ENCODE measurements around the gene RNF38.

RNF38 gene

GRCh38 chr9:36382484-36382883 is 17.6 kb downstream of the RNF38 start:
- no peak for TF ChIP-seq GABPA (IDR thresholded peaks at IDR 0.05; ENCODE audit: low read depth)
- peak; percentile 32; the same call in 1 of the 2 replicates for TF ChIP-seq SPI1 (IDR thresholded peaks at IDR 0.05; ENCODE audit: borderline replicate concordance, low read depth)
- no peak for TF ChIP-seq CTCF (IDR thresholded peaks at IDR 0.05; ENCODE audit: insufficient read depth, low read length)
- DNase-seq (ENCODE audit: low read depth in 1 of 2, low spot score in 1 of 2), result peak in 1 of 2 experiments; percentile 30
- no peak overlapping the region for H3K4me3 ChIP-seq (replicated peaks; ENCODE audit: insufficient read depth, low read length)
- no peaks in the 10 kb centered on the region for H3K27me3 ChIP-seq (ENCODE audit: insufficient read depth, poor library complexity, severe bottlenecking)
- no peak overlapping the region for H3K27ac ChIP-seq (replicated peaks)

- no peak for DNase-seq (ENCODE audit: low read depth in 1 of 2, low spot score in 1 of 2)
- Histone ChIP-seq H3K27ac (replicated peaks) (no peak overlapping the region), H3K4me3 (replicated peaks; ENCODE audit: insufficient read depth, low read length) (no peak overlapping the region), H3K27me3 (ENCODE audit: insufficient read depth, poor library complexity, severe bottlenecking) (no peaks in the 10 kb centered on the region)
- TF ChIP-seq CTCF (IDR thresholded peaks at IDR 0.05; ENCODE audit: insufficient read depth, low read length) (no peak), POLR2AphosphoS5 (IDR thresholded peaks at IDR 0.05; ENCODE audit: low read depth) (no peak), SPI1 (IDR thresholded peaks at IDR 0.05; ENCODE audit: borderline replicate concordance, low read depth) (no peak), GABPA (IDR thresholded peaks at IDR 0.05; ENCODE audit: low read depth) (no peak), REST (IDR thresholded peaks at IDR 0.05; ENCODE audit: insufficient replicate concordance, low read depth) (no peak)
Measured at GRCh38 chr9:36364577-36364976, 35.5 kb downstream of the RNF38 start.

DNA sequence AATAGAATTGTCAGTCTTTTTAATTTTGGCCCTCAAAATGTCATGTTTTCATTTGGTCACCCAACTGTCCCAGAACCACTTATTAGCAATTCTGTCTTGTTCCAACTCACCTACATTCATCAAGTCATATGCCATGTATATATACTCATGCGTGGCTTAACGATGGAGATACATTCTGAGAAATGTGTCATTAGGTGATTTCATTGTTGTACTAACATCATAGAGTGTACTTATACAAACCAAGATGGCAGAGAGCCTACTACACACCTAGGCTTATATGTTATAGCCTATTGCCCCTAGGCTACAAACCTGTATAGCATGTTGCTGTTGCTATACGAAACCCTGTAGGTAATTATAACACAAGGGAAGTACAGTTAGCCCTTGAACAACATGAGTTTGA is 36.6 kb downstream of the RNF38 start:
- Histone ChIP-seq H3K4me3 (replicated peaks; ENCODE audit: insufficient read depth, low read length) (no peak overlapping the region), H3K27me3 (ENCODE audit: insufficient read depth, poor library complexity, severe bottlenecking) (no peaks in the 10 kb centered on the region), H3K27ac (replicated peaks) (no peak overlapping the region)
- no peak for TF ChIP-seq SPI1 (IDR thresholded peaks at IDR 0.05; ENCODE audit: borderline replicate concordance, low read depth)
- no peak for TF ChIP-seq POLR2AphosphoS5 (IDR thresholded peaks at IDR 0.05; ENCODE audit: low read depth)
- no peak for TF ChIP-seq CTCF (IDR thresholded peaks at IDR 0.05; ENCODE audit: insufficient read depth, low read length)
- no peak for TF ChIP-seq GABPA (IDR thresholded peaks at IDR 0.05; ENCODE audit: low read depth)
- TF ChIP-seq REST (IDR thresholded peaks at IDR 0.05; ENCODE audit: insufficient replicate concordance, low read depth), result no peak
- DNase-seq (ENCODE audit: low read depth in 1 of 2, low spot score in 1 of 2), result no peak

DNA sequence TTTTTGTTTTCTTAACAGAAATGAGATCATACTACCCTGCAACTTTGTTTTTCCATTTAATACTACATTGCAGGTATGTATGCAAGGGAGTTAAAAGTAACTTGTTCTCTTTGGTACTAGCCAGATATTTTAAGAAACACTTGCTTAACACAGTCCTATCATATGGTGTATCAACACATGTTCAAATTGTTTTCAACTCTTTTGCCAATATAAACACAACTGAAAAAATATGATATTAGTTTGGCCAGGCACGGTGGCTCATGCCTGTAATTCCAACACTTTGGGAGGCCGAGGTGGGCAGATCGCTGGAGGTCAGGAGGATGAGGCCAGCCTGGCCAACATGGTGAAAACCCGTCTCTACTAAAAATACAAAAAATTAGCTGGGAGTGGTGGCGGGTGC is 41.6 kb downstream of the RNF38 start:
- H3K4me3 ChIP-seq (replicated peaks; ENCODE audit: insufficient read depth, low read length), result no peak overlapping the region
- TF ChIP-seq GABPA (IDR thresholded peaks at IDR 0.05; ENCODE audit: low read depth), result no peak
- TF ChIP-seq POLR2AphosphoS5 (IDR thresholded peaks at IDR 0.05; ENCODE audit: low read depth), result no peak
- no peak for TF ChIP-seq CTCF (IDR thresholded peaks at IDR 0.05; ENCODE audit: insufficient read depth, low read length)
- no peak for TF ChIP-seq SPI1 (IDR thresholded peaks at IDR 0.05; ENCODE audit: borderline replicate concordance, low read depth)
- TF ChIP-seq REST (IDR thresholded peaks at IDR 0.05; ENCODE audit: insufficient replicate concordance, low read depth), result no peak

More for the DNA sequence above, 41.6 kb downstream of the RNF38 start:
- Histone ChIP-seq H3K27me3 (ENCODE audit: insufficient read depth, poor library complexity, severe bottlenecking) (no peaks in the 10 kb centered on the region), H3K27ac (replicated peaks) (no peak overlapping the region)
- no peak for DNase-seq (ENCODE audit: low read depth in 1 of 2, low spot score in 1 of 2)

Measured in HL-60 (cell line).